ENCODE data around the gene S100A3.
A peak's percentile ranks its signal among the peaks of the same experiment; 100 is the strongest.

The S100A3 gene

GRCh38 chr1:153547560-153548551 lies 1.2 kb downstream of the S100A3 start:
- no peak for DNase-seq

- DNase-seq = no peak
These were observed 2.1 kb downstream of the S100A3 start for GRCh38 chr1:153546796-153547559.

- DNase-seq = no peak
These were observed 2.7 kb downstream of the S100A3 start for GRCh38 chr1:153546371-153546770.

- DNase-seq = peak; percentile 96
These were observed 3.7 kb downstream of the S100A3 start, which contains the start of gene S100A4 for GRCh38 chr1:153545067-153546055. Gene S100A4, minus strand, starts transcription at chr1:153545806. Its CDS starts 1,012 bp downstream, at chr1:153544794.

- DNase-seq = no peak
These were observed 4.5 kb downstream of the S100A3 start for GRCh38 chr1:153544453-153545066.

GRCh38 chr1:153543736-153544135 lies 5.3 kb downstream of the S100A3 start:
- no peak for DNase-seq

GRCh38 chr1:153542956-153543711 lies 5.9 kb downstream of the S100A3 start:
- no peak for DNase-seq

GRCh38 chr1:153541641-153542590 lies 7.1 kb downstream of the S100A3 start:
- DNase-seq = no peak

- peak; percentile 58 for DNase-seq
These were observed 8.4 kb downstream of the S100A3 start, which contains the start of gene S100A5 for GRCh38 chr1:153540394-153541361. Gene S100A5, minus strand, starts transcription at chr1:153540934. Its CDS starts 743 bp downstream, at chr1:153540191.

- no peak for DNase-seq
These were observed 9.5 kb downstream of the S100A3 start for GRCh38 chr1:153539395-153540093.

- DNase-seq = no peak
These were observed 10.7 kb downstream of the S100A3 start for GRCh38 chr1:153538315-153538821.

GRCh38 chr1:153537376-153537730 lies 11.7 kb downstream of the S100A3 start:
- DNase-seq = no peak

GRCh38 chr1:153536671-153537375 lies 12.2 kb downstream of the S100A3 start:
- DNase-seq = no peak

GRCh38 chr1:153536012-153536670 lies 12.9 kb downstream of the S100A3 start:
- DNase-seq = peak; percentile 84

- DNase-seq = peak; percentile 45
These were observed 13.6 kb downstream of the S100A3 start, which contains the start of gene S100A6 for GRCh38 chr1:153535242-153536011. Gene S100A6, minus strand, starts transcription at chr1:153535991. Its CDS starts 652 bp downstream, at chr1:153535339.

GRCh38 chr1:153534925-153535241 lies 14.2 kb downstream of the S100A3 start:
- DNase-seq = no peak

Data from activated naive CD4-positive, alpha-beta T cell treated with Interleukin-2 at 50 U/mL for 16 hours (primary cell).